ENCODE results near the gene CYRIA. TPM values are rescaled to one million over a fixed set of nuclear protein-coding genes. Genes with fewer than 3 reads are reported as not detected.
A peak's percentile ranks its signal among the peaks of the same experiment; 100 is the strongest.

The CYRIA gene
- total and polyA plus RNA-seq, 11 donors: 0.86 to 19.9 (median 2.7) TPM

DNA sequence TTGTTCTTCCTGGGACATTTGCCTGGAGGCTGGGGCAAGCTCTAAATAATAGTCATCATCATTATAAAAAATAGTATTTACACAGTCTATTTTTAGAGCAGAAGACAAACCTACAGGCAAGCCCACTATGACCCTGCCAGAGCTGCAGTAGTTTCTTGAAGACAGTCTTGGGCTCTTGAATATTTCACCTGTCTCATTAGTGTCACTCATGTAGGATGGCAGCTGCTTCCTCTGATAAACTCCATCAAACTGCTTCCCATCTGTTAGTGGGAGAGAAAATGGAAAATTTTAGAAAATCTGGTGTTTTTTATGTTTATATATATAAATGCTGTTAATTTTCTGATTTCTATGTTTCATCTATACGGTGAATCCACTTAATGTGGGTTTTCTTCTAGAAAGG lies 8.5 kb upstream of the CYRIA start:
- DNase-seq (no peak), ATAC-seq (no peak)
- Histone ChIP-seq H3K27ac (no peak overlapping the region), H3K9me3 (peaks cover 0 to 15% (median 8%) of the 10 kb centered on the region in 12 donors), H3K27me3 (no peaks in the 10 kb centered on the region), H3K4me1 (peaks cover 0 to 2% (median 0%) of the 10 kb centered on the region in 12 donors), H3K36me3 (no peaks in the 10 kb centered on the region), H3K4me3 (no peak overlapping the region)
- WGBS, 4 donors: 96 to 100% (median 97%) methylated on average over 1 of the region's 1 CpG
- intact Hi-C loops (cut with DNase I): no loop called here
- no peak for TF ChIP-seq POLR2A (IDR thresholded peaks at IDR 0.05)
- TF ChIP-seq, protein P1, sequence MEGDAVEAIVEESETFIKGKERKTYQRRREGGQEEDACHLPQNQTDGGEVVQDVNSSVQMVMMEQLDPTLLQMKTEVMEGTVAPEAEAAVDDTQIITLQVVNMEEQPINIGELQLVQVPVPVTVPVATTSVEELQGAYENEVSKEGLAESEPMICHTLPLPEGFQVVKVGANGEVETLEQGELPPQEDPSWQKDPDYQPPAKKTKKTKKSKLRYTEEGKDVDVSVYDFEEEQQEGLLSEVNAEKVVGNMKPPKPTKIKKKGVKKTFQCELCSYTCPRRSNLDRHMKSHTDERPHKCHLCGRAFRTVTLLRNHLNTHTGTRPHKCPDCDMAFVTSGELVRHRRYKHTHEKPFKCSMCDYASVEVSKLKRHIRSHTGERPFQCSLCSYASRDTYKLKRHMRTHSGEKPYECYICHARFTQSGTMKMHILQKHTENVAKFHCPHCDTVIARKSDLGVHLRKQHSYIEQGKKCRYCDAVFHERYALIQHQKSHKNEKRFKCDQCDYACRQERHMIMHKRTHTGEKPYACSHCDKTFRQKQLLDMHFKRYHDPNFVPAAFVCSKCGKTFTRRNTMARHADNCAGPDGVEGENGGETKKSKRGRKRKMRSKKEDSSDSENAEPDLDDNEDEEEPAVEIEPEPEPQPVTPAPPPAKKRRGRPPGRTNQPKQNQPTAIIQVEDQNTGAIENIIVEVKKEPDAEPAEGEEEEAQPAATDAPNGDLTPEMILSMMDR (IDR thresholded peaks at IDR 0.05): no peak

DNA sequence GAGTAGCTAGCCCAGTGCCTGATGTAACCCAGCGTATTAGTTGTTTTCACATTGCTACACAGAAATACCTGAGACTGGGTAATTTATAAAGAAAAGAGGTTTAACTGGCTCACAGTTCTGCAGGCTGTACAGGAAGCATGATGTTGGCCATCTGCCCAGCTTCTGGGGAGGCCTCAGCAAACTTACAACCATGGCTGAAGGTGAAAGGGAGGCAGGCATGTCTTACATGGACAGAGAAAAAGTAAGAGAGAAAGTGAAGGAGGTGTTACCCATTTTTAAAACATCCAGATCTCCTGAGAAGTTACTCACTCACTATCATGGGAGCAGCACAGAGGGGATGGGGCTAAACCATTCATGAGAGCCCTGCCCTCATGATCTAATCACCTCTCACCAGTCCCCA lies 6.1 kb upstream of the CYRIA start:
- no peaks in the 10 kb centered on the region for H3K9me3 ChIP-seq
- no peaks in the 10 kb centered on the region for H3K36me3 ChIP-seq
- no peak overlapping the region for H3K27ac ChIP-seq
- 90 to 100% (median 96%) methylated on average over 1 of the region's 1 CpG for WGBS, 4 donors
- H3K27me3 ChIP-seq: no peaks in the 10 kb centered on the region
- intact Hi-C loops (cut with DNase I): no loop called here
- H3K4me1 ChIP-seq: peaks cover 0 to 8% (median 0%) of the 10 kb centered on the region in 12 donors
- DNase-seq (peak in 2 of 5 donors; percentile 35 to 61), ATAC-seq (no peak)
- no peak overlapping the region for H3K4me3 ChIP-seq
- TF ChIP-seq, protein P1 (IDR thresholded peaks at IDR 0.05): no peak
- no peak for TF ChIP-seq POLR2A (IDR thresholded peaks at IDR 0.05)

DNA sequence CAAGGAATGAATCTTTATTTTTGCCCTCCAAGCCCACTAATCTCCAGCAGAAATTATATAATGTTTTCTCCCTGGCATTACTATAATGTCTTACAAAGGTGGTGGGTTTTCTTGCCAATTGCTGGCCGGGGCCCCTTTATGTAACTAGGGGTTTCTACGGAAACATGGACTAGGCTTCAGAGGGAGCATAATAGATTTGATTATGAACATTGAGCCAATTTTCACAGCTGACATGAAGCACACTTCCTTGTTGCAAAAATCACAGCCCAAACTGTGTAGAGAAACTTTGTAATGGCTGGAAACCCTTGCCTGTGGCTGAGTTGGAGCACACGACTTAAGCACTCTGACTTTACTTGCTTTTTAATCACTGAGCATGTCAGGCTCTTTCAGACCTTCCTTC lies 3.8 kb upstream of the CYRIA start:
- no peak for TF ChIP-seq POLR2A (IDR thresholded peaks at IDR 0.05)
- TF ChIP-seq, protein P1 (IDR thresholded peaks at IDR 0.05): no peak
- Histone ChIP-seq H3K36me3 (no peaks in the 10 kb centered on the region), H3K27ac (no peak overlapping the region), H3K4me3 (no peak overlapping the region), H3K27me3 (no peaks in the 10 kb centered on the region), H3K4me1 (peaks cover 0 to 27% (median 9%) of the 10 kb centered on the region in 12 donors), H3K9me3 (no peaks in the 10 kb centered on the region)
- DNase-seq: no peak
- WGBS, 4 donors: 66 to 72% (median 69%) methylated on average over 3 of the region's 3 CpGs
- no peak for ATAC-seq
- intact Hi-C loops (cut with DNase I): loop anchor here in 5 of 10 donors (5.0 to 10.0 kb wide), 3 partner anchors 37 to 55 kb away; no protein-coding TSS in a partner anchor

DNA sequence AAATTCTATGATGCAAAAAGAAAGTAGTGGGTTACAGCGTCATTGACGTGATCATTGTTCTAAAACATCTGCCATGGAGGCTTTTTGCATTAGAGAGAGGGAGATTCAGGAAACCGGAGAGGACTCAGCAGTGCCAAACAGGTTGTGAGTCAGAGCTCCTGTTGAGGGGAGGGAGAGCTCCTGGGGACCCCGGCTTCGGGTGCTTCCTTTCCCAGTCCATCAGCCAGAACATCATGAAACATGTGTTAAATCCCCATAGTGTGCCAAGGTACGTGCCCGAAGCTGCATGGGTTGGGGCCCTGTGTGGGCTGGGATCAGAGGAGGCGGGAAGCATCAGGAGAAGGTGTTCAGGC lies 791 bp upstream of the CYRIA start:
- DNase-seq: peak in 3 of 5 donors; percentile 35 to 49 (median 45)
- H3K27ac ChIP-seq: peak overlapping the region in 7 of 12 donors; percentile 6 to 81 (median 69)

More for the DNA sequence above, 791 bp upstream of the CYRIA start:
- Histone ChIP-seq H3K27me3 (no peaks in the 10 kb centered on the region), H3K9me3 (no peaks in the 10 kb centered on the region), H3K4me1 (peaks cover 0 to 49% (median 18%) of the 10 kb centered on the region in 12 donors), H3K4me3 (peak overlapping the region in 9 of 12 donors; percentile 33 to 78 (median 71)), H3K36me3 (no peaks in the 10 kb centered on the region)
- intact Hi-C loops (cut with DNase I): loop anchor here in 5 of 10 donors (5.0 to 10.0 kb wide), 3 partner anchors 34 to 52 kb away; no protein-coding TSS in a partner anchor
- WGBS, 4 donors: 48 to 59% (median 55%) methylated on average over 7 to 8 of the region's 8 CpGs
- peak; percentile 31 to 85 (median 40) for ATAC-seq
- TF ChIP-seq POLR2A (IDR thresholded peaks at IDR 0.05): no peak
- TF ChIP-seq, protein P1 (IDR thresholded peaks at IDR 0.05): no peak

All from heart left ventricle (tissue), 16 donors.